Ammon's horn (tissue), 1 donor: ENCODE results near the gene SDK1.
"Not testable (repeated sequence)": the region's sequence is repeated elsewhere in the genome, so short reads cannot be mapped to it uniquely, and the experiment has no call there.

ENCODE experiments used
- DNase-seq: peaks from one replicate; pipeline ENCODE4 v3.0.0-alpha.2; 2016; ENCODE audit warnings: low spot score

Gene SDK1

GRCh38 chr7:4226524-4226882, 925.5 kb downstream of the SDK1 start:
- peak; percentile 69 for DNase-seq

- peak; percentile 30 for DNase-seq
These were observed 926.3 kb downstream of the SDK1 start for GRCh38 chr7:4227105-4228010.

GRCh38 chr7:4230352-4230751, 929.3 kb downstream of the SDK1 start:
- DNase-seq: no peak

GRCh38 chr7:4233146-4233545, 932.1 kb downstream of the SDK1 start:
- no peak for DNase-seq

- DNase-seq: no peak
These were observed 932.8 kb downstream of the SDK1 start for GRCh38 chr7:4233621-4234497.

GRCh38 chr7:4234498-4234855, 933.4 kb downstream of the SDK1 start:
- no peak for DNase-seq

GRCh38 chr7:4234886-4235285, 933.8 kb downstream of the SDK1 start:
- DNase-seq: no peak

- no peak for DNase-seq
These were observed 934.5 kb downstream of the SDK1 start for GRCh38 chr7:4235596-4235995.

GRCh38 chr7:4236389-4236788, 935.3 kb downstream of the SDK1 start:
- no peak for DNase-seq

GRCh38 chr7:4236873-4237272, 935.8 kb downstream of the SDK1 start:
- DNase-seq: not testable (repeated sequence)

- DNase-seq: no peak
These were observed 936.5 kb downstream of the SDK1 start for GRCh38 chr7:4237296-4238235.

- DNase-seq: no peak
These were observed 937.8 kb downstream of the SDK1 start for GRCh38 chr7:4238861-4239260.

GRCh38 chr7:4240042-4240441, 939.0 kb downstream of the SDK1 start:
- DNase-seq: no peak

- DNase-seq: no peak
These were observed 939.7 kb downstream of the SDK1 start for GRCh38 chr7:4240520-4241303.

- DNase-seq: no peak
These were observed 940.2 kb downstream of the SDK1 start for GRCh38 chr7:4241304-4241612.

GRCh38 chr7:4241791-4242190, 940.7 kb downstream of the SDK1 start:
- no peak for DNase-seq

GRCh38 chr7:4242706-4243105, 941.7 kb downstream of the SDK1 start:
- DNase-seq: no peak

- no peak for DNase-seq
These were observed 943.0 kb downstream of the SDK1 start for GRCh38 chr7:4244041-4244440.

- no peak for DNase-seq
These were observed 943.6 kb downstream of the SDK1 start for GRCh38 chr7:4244635-4245034.

GRCh38 chr7:4245135-4245865, 944.2 kb downstream of the SDK1 start:
- no peak for DNase-seq
